ENCODE measurements around the gene UBE2L3.

DNA sequence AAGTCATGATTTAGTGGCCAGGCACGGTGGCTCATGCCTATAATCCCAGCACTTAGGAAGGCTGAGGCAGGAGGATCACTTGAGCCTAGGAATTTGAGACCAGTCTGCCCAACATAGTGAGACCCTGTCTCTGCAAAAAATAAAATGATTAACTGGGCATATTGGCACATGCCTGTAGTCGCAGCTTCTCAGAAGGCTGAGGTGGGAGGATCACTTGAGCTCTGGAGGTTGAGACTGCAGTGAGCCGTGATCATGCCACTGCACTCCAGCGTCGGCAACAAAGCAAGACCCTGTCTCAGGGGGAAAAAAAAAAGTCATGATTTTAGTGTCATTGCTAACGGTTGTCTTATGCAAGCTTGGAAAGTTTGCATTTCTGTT, 11.9 kb downstream of the UBE2L3 start:
- TF ChIP-seq SIN3A (IDR thresholded peaks at IDR 0.05; ENCODE audit: low read depth, low read length) (no peak), CHD2 (IDR thresholded peaks at IDR 0.05; ENCODE audit: borderline replicate concordance, low read depth, low read length) (no peak), CEBPB (IDR thresholded peaks at IDR 0.05; ENCODE audit: borderline replicate concordance in 1 of 2, low read depth in 2 of 2, low read length in 2 of 2) (no peak), DPF2 (IDR thresholded peaks at IDR 0.05) (no peak), RAD21 (IDR thresholded peaks at IDR 0.05; ENCODE audit: insufficient read depth, low read depth, low read length) (no peak), STAT3 (IDR thresholded peaks at IDR 0.05; ENCODE audit: low read depth, low read length) (no peak), SMC3 (IDR thresholded peaks at IDR 0.05; ENCODE audit: borderline replicate concordance, low read length) (no peak), POLR2A (IDR thresholded peaks at IDR 0.05; ENCODE audit: low read depth, low read length) (no peak)
- TF ChIP-seq, protein P1, sequence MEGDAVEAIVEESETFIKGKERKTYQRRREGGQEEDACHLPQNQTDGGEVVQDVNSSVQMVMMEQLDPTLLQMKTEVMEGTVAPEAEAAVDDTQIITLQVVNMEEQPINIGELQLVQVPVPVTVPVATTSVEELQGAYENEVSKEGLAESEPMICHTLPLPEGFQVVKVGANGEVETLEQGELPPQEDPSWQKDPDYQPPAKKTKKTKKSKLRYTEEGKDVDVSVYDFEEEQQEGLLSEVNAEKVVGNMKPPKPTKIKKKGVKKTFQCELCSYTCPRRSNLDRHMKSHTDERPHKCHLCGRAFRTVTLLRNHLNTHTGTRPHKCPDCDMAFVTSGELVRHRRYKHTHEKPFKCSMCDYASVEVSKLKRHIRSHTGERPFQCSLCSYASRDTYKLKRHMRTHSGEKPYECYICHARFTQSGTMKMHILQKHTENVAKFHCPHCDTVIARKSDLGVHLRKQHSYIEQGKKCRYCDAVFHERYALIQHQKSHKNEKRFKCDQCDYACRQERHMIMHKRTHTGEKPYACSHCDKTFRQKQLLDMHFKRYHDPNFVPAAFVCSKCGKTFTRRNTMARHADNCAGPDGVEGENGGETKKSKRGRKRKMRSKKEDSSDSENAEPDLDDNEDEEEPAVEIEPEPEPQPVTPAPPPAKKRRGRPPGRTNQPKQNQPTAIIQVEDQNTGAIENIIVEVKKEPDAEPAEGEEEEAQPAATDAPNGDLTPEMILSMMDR (IDR thresholded peaks at IDR 0.05 in 2 of 3, conservative IDR thresholded peaks at IDR 0.05 in 1 of 3; ENCODE audit: control insufficient read depth in 2 of 3, extremely low read depth in 1 of 3, insufficient read depth in 1 of 3, low read depth in 3 of 3, low read length in 3 of 3) = no peak
- TF ChIP-seq, protein P2, sequence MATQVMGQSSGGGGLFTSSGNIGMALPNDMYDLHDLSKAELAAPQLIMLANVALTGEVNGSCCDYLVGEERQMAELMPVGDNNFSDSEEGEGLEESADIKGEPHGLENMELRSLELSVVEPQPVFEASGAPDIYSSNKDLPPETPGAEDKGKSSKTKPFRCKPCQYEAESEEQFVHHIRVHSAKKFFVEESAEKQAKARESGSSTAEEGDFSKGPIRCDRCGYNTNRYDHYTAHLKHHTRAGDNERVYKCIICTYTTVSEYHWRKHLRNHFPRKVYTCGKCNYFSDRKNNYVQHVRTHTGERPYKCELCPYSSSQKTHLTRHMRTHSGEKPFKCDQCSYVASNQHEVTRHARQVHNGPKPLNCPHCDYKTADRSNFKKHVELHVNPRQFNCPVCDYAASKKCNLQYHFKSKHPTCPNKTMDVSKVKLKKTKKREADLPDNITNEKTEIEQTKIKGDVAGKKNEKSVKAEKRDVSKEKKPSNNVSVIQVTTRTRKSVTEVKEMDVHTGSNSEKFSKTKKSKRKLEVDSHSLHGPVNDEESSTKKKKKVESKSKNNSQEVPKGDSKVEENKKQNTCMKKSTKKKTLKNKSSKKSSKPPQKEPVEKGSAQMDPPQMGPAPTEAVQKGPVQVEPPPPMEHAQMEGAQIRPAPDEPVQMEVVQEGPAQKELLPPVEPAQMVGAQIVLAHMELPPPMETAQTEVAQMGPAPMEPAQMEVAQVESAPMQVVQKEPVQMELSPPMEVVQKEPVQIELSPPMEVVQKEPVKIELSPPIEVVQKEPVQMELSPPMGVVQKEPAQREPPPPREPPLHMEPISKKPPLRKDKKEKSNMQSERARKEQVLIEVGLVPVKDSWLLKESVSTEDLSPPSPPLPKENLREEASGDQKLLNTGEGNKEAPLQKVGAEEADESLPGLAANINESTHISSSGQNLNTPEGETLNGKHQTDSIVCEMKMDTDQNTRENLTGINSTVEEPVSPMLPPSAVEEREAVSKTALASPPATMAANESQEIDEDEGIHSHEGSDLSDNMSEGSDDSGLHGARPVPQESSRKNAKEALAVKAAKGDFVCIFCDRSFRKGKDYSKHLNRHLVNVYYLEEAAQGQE (IDR thresholded peaks at IDR 0.05; ENCODE audit: low read depth, low read length) = no peak
